Lung (tissue), 12 donors: ENCODE measurements around the gene SHLD1. TPM values are rescaled to one million over a fixed set of nuclear protein-coding genes. Genes with fewer than 3 reads are reported as not detected.

ENCODE experiments used
- ATAC-seq: fragments of 200-7000 bp; cut with Tn5 transposase; one replicate; pipeline ENCODE4 v1.9.1; 2020; ENCODE audit warnings: moderate number of reproducible peaks; ENCODE audit not compliant: insufficient read depth, low FRiP score
- DNase-seq, 3 donors: peaks; one replicate each; pipeline ENCODE4 v3.0.0-alpha.2; 2013 to 2017
- H3K27ac ChIP-seq, 2 donors: one replicate each; pipeline ENCODE4 v1.5.1; 2013; ENCODE audit warnings: mild to moderate bottlenecking in 2 of 2, moderate library complexity in 2 of 2, control low read depth in 1 of 2, inconsistent platforms in 1 of 2, low read depth in 1 of 2, low read length in 1 of 2
- H3K27me3 ChIP-seq, 3 donors: one replicate each; pipeline ENCODE4 v1.5.1; 2013; ENCODE audit warnings: low read length in 2 of 3; ENCODE audit not compliant: control insufficient read depth in 3 of 3, insufficient read depth in 3 of 3
- H3K36me3 ChIP-seq, 4 donors: one replicate each; pipeline ENCODE4 v1.5.1; 2013; ENCODE audit warnings: low read length in 4 of 4, mild to moderate bottlenecking in 1 of 4, moderate library complexity in 1 of 4; ENCODE audit not compliant: control insufficient read depth in 4 of 4, insufficient read depth in 4 of 4
- H3K4me1 ChIP-seq, 5 donors: one replicate each; pipeline ENCODE4 v1.5.1; 2013; ENCODE audit warnings: low read length in 5 of 5, mild to moderate bottlenecking in 2 of 5, moderate library complexity in 1 of 5; ENCODE audit not compliant: control insufficient read depth in 5 of 5, insufficient read depth in 5 of 5
- H3K4me3 ChIP-seq: one replicate; pipeline ENCODE4 v1.5.1; 2013; ENCODE audit warnings: mild to moderate bottlenecking, control low read depth, moderate library complexity
- H3K9ac ChIP-seq, 2 donors: one replicate each; pipeline ENCODE4 v1.5.1; 2013; ENCODE audit warnings: low read length in 2 of 2, control low read depth in 1 of 2; ENCODE audit not compliant: insufficient read depth in 1 of 2
- H3K9me3 ChIP-seq, 4 donors: one replicate each; pipeline ENCODE4 v1.5.1; 2013; ENCODE audit warnings: low read length in 3 of 4, mild to moderate bottlenecking in 1 of 4, moderate library complexity in 1 of 4; ENCODE audit not compliant: control insufficient read depth in 4 of 4, insufficient read depth in 3 of 4
- WGBS, 2 donors: extraction: QIAGEN DNeasy Blood & Tissue Kit; methylation state at CpG; one replicate each; pipeline ENCODE4 v1.1.7; 2013; 5-methylcytosine and 5-hydroxymethylcytosine counted together
- polyA plus RNA-seq, 2 donors: library from polyadenylated mRNA; stranded (reverse); fragments of 200-250 nt; gene quantifications; one replicate each; pipeline ENCODE4 v1.2.1, GENCODE V29; 2013
- total RNA-seq, 2 donors: library from RNA; depleted of rRNA in 1 of 2; stranded (reverse); fragments of >200 nt in 1 of 2; gene quantifications; one replicate each; pipeline ENCODE4 v1.2.1, GENCODE V29; 2014 to 2021
- TF ChIP-seq, protein P1 (sequence below): IDR thresholded peaks from 2 replicates; pipeline ENCODE4 v1.5.1; 2012; ENCODE audit warnings: mild to moderate bottlenecking; ENCODE audit errors: control extremely low read depth, extremely low read depth
- donor health status: control.
- donor health status: control.
- donor health status: Bipolar disorder and iron deficiency.
- donor health status: healthy.
- donor health status: DM: yes; HTN: yes; CAD: no.

SHLD1 gene
- total and polyA plus RNA-seq, 4 donors: 5.0 to 6.8 (median 6.1) TPM

DNA sequence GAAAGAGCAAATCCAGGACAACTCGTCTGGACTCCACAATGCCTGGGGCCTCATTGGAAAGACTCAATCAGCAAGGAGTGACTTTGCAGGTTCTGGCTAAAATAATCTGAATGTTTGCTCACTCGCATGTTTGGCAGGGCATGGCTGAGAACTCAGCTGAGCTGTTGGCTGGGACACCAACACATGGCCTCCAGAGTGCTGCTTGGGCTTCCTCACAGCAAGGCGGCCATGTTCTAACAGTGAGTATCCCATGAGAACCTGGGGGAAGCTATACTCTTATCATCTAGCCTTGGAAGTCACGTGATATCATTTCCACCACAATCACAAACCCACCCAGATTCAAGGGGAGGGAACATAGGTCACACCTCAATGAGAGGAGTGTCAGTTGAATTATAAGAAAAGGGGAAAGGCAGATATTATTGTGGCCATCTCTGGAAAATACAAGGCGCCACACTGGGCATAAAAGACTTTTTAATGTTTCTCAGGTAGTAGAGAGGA is 23.1 kb upstream of the SHLD1 start:
- TF ChIP-seq, protein P1, sequence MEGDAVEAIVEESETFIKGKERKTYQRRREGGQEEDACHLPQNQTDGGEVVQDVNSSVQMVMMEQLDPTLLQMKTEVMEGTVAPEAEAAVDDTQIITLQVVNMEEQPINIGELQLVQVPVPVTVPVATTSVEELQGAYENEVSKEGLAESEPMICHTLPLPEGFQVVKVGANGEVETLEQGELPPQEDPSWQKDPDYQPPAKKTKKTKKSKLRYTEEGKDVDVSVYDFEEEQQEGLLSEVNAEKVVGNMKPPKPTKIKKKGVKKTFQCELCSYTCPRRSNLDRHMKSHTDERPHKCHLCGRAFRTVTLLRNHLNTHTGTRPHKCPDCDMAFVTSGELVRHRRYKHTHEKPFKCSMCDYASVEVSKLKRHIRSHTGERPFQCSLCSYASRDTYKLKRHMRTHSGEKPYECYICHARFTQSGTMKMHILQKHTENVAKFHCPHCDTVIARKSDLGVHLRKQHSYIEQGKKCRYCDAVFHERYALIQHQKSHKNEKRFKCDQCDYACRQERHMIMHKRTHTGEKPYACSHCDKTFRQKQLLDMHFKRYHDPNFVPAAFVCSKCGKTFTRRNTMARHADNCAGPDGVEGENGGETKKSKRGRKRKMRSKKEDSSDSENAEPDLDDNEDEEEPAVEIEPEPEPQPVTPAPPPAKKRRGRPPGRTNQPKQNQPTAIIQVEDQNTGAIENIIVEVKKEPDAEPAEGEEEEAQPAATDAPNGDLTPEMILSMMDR: no peak
- DNase-seq: no peak
- WGBS, 2 donors: 79 to 84% methylated on average over 5 of the region's 5 CpGs

DNA sequence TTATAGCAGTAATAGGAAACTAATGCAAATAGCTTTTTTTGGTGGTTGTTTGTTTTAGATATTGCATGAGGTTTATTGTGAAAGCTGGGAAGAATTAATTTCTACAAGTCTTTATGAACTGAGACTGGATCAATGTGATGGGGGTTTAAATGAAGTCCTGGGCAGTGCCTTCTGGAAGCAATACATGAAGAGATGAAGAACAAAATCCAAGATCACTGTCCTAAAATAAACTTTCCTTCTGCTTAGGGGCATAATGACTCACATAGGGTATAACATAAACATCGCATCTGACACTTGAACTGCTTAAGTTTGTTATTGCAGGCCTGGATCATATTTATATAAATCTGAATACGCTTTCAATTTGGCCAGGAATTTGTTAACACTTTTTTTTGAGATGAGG is 20.9 kb upstream of the SHLD1 start:
- WGBS, 2 donors: 84 to 96% methylated on average over 2 of the region's 2 CpGs
- H3K4me1 ChIP-seq: peaks cover 0 to 10% (median 4%) of the 10 kb centered on the region in 5 donors
- peaks cover 0 to 2% (median 0%) of the 10 kb centered on the region in 4 donors for H3K9me3 ChIP-seq
- no peaks in the 10 kb centered on the region for H3K27me3 ChIP-seq
- H3K36me3 ChIP-seq: no peaks in the 10 kb centered on the region
- TF ChIP-seq, protein P1: no peak
- ATAC-seq (no peak), DNase-seq (peak in 2 of 3 donors; percentile 37 to 50)
- H3K9ac ChIP-seq: no peak overlapping the region
- H3K4me3 ChIP-seq: no peak overlapping the region
- no peak overlapping the region for H3K27ac ChIP-seq

More for the DNA sequence above, 23.1 kb upstream of the SHLD1 start:
- H3K27ac ChIP-seq: no peak overlapping the region
- H3K4me3 ChIP-seq: no peak overlapping the region
- H3K9ac ChIP-seq: no peak overlapping the region
- no peak for ATAC-seq
- H3K27me3 ChIP-seq: no peaks in the 10 kb centered on the region
- no peaks in the 10 kb centered on the region for H3K36me3 ChIP-seq
- H3K9me3 ChIP-seq: peaks cover 0 to 2% (median 0%) of the 10 kb centered on the region in 4 donors
- peaks cover 0 to 11% (median 4%) of the 10 kb centered on the region in 5 donors for H3K4me1 ChIP-seq

DNA sequence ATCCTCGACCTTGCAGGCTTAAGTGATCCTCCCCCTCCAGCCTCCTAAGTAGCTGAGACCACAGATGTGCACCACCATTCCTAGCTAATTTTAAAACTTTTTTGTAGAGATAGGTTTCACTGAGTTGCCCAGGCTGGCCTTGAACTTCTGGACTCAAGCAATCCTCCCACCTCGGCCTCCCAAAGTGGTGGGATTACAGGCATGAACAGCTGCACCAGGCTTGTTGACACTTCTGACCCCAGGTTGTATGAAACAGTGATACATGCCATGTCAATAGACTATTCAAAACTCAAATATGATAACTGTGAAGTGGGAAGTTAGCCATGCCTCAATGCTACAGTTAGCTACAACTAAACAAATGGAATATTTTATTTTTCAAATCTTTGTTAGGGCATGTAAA is 20.1 kb upstream of the SHLD1 start:
- no peak overlapping the region for H3K9ac ChIP-seq
- no peak overlapping the region for H3K4me3 ChIP-seq
- WGBS, 2 donors: 84 to 91% methylated on average over 2 of the region's 2 CpGs
- TF ChIP-seq, protein P1: no peak
- H3K36me3 ChIP-seq: no peaks in the 10 kb centered on the region
- ATAC-seq (no peak), DNase-seq (no peak)
- no peaks in the 10 kb centered on the region for H3K27me3 ChIP-seq
- H3K4me1 ChIP-seq: peaks cover 0 to 7% (median 4%) of the 10 kb centered on the region in 5 donors
- H3K9me3 ChIP-seq: peaks cover 0 to 2% (median 0%) of the 10 kb centered on the region in 4 donors
- no peak overlapping the region for H3K27ac ChIP-seq
